T47D (cell line): Measurements from ENCODE around the gene IQSEC1.
A peak's percentile ranks its signal among the peaks of the same experiment; 100 is the strongest.

Experiments used
- DNase-seq, 2 experiments: peaks; one replicate each; pipeline versions ENCODE4 v3.0.0 to v3.0.0-alpha.2; 2011 to 2012; ENCODE audit warnings: low read depth in 1 of 2, low spot score in 1 of 2
- JUND ChIP-seq: IDR thresholded peaks from 2 replicates; pipeline ENCODE4 v1.6.1; 2012; ENCODE audit warnings: low read depth
- in situ Hi-C: cut with HindIII; loops from 2 replicates; pipeline ENCODE4 v1.10.0; 2016; ENCODE audit warnings: low sequenced_read_pairs, low pct_unique_long_range_greater_than_20kb

Gene IQSEC1

DNA sequence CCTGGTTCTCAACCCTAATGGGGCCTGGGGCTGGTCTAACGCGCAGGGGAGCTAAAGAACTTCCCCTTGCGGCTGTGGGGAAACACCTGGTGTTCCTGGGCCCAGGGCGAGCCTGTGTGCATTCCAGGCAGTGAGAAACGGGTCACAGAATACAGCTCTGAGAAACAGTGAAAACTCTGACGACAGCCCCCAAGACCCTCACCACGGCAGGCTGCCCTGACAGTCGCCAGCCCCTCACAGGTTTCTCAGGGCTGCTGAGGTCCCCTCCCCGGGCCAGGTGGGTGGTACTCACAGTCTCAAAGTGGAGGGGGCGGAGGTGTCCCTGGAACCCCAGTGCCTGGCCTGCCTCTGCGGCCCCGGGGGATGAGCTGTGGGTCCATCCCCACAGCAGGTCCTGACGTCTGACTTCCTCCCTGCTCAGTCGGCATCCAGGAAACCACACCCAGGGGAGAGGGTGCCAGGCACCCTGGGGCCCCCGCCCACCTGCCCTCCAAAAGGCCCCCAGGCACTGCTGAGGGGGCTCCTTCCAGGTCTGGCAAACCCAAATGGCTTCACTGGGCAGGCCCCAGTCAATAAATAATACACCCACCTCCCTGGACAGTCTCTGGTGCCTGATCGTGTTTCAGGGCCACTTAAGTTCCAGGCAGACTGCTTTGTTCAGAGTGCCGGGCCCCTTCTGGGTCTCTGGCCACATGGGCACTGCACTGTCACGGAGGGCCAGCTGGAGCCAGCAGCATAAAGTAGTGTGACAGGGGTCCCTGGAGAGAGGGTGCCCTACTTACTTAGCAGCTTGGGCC lies 57.7 kb downstream of the IQSEC1 start:
- in situ Hi-C loops, result no loop called here
- no peak for DNase-seq
- TF ChIP-seq JUND, result no peak

DNA sequence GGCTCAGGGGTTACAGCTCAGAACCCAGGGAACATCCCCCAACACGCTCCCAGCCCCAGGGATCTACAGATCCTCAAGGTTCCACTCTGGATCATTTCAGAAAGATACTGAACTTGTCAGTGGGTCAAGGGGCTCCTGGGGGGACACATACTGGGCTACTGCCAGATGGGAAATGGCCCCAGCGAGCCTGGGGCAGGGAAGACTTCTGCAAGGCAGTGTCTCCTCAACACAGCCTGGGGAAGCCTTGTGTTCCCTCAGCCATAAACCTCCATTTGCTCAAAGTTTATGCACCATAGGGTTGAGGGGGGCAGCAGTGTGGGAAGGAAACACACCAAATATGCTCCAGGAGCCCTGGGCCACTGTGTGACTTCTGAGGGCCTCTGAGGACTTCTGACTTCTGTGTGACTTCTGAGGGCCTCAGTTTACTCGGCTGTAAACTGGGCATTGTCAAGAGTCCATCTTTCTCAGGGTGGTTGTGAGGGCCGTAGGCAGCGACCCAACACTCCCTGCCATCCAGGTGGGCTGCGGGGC lies 58.4 kb downstream of the IQSEC1 start:
- TF ChIP-seq JUND, result no peak
- no peak for DNase-seq
- in situ Hi-C loops, result no loop called here

GRCh38 chr3:13013994-13014754 lies 59.1 kb downstream of the IQSEC1 start:
- in situ Hi-C loops, result no loop called here
- no peak for DNase-seq
- TF ChIP-seq JUND, result no peak

DNA sequence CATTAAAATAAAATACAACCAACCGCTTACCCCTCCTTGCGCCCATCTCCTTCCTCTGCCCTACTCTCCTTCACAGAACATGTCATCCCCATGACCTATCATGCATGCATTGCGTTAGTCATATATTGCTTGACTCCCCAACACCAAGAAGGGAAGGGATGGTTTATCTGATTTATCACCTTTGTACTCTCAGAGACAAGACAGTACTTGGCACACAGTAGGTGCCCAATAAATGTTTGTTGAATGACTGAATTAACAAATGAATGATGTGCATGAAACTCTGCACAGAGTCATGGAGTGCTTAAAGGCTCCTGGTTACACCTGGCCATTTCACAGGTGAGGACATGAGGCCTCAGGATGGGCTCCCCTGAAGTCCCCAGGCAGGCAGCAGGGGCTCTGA lies 59.7 kb downstream of the IQSEC1 start:
- in situ Hi-C loops, result no loop called here
- DNase-seq, result no peak
- TF ChIP-seq JUND, result no peak

- TF ChIP-seq JUND, result no peak
- in situ Hi-C loops, result no loop called here
- DNase-seq, result no peak
Observed at GRCh38 chr3:13013151-13013561, 60.1 kb downstream of the IQSEC1 start.

GRCh38 chr3:13012221-13012691 lies 61.0 kb downstream of the IQSEC1 start:
- in situ Hi-C loops, result no loop called here
- TF ChIP-seq JUND, result no peak
- DNase-seq, result no peak

- in situ Hi-C loops, result no loop called here
- no peak for TF ChIP-seq JUND
- DNase-seq, result peak in 1 of 2 experiments; percentile 59
Observed at GRCh38 chr3:13011573-13012220, 61.5 kb downstream of the IQSEC1 start.

- TF ChIP-seq JUND, result no peak
- in situ Hi-C loops, result no loop called here
- no peak for DNase-seq
Observed at GRCh38 chr3:13010780-13011572, 62.3 kb downstream of the IQSEC1 start.

- no peak for DNase-seq
- TF ChIP-seq JUND, result no peak
- in situ Hi-C loops, result no loop called here
Observed at GRCh38 chr3:13009946-13010315, 63.3 kb downstream of the IQSEC1 start.

- DNase-seq, result no peak
- TF ChIP-seq JUND, result no peak
- in situ Hi-C loops, result no loop called here
Observed at GRCh38 chr3:13009132-13009945, 63.9 kb downstream of the IQSEC1 start.
